K562 (cell line): Measurements from ENCODE around the gene IFT122. TPM values are rescaled to one million over a fixed set of nuclear protein-coding genes. Genes with fewer than 3 reads are reported as not detected.

ENCODE experiments used
- ATAC-seq: fragments of 200-7000 bp; cut with Tn5 transposase; 3 replicates; pipeline ENCODE4 v1.9.1; 2020; ENCODE audit warnings: moderate library complexity
- BruUV-seq: library from RNA; stranded (reverse); fragments of 400-500 nt; replicated peaks from 2 replicates; lab custom pipeline; 2021; lab: Mats Ljungman, UMichigan
- CTCF ChIA-PET: fragments of 300-600 bp; formaldehyde crosslinking; extraction: SDS; loops from one replicate; lab custom pipeline; 2021; ENCODE audit warnings: low intra/inter-chr PET ratio; lab: Yijun Ruan, JAX
- POLR2A ChIA-PET: fragments of 300-600, 350-650 bp; sonication (Branson Sonifier 250); formaldehyde crosslinking; extraction: SDS; loops from one replicate; lab custom pipeline; 2021; ENCODE audit warnings: antibody characterized with exemption, inconsistent platforms; lab: Yijun Ruan, JAX
- DNase-seq, 4 experiments: peaks; one replicate each; pipeline versions ENCODE4 v3.0.0 to v3.0.0-alpha.2; 2011 to 2018; ENCODE audit warnings: low spot score in 3 of 4, mixed read lengths in 3 of 4; ENCODE audit errors: extremely low read depth in 1 of 4
- FAIRE-seq: peaks from 2 replicates; lab custom pipeline; 2011; peaks lifted over from hg19 to GRCh38; lab: Jason Lieb, UNC
- H2AFZ ChIP-seq: 2 replicates; pipeline ENCODE4 v1.6.0; 2011; ENCODE audit warnings: low read depth, low read length, control low read depth, inconsistent platforms
- H3K27ac ChIP-seq: fragments of 200-600 bp; 3 replicates; pipeline ENCODE4 v1.8.0; 2011; ENCODE audit warnings: low read depth, mild to moderate bottlenecking, control low read depth, inconsistent platforms, low read length, moderate library complexity, mixed read lengths; ENCODE audit errors: extremely low read depth
- H3K27me3 ChIP-seq, 2 experiments: fragments of 300-600 bp in 1 of 2; 2 replicates in 1 of 2; 3 replicates in 1 of 2; pipeline versions ENCODE4 v1.6.0 to v1.8.0; 2011; ENCODE audit warnings: inconsistent platforms in 2 of 2, low read length in 2 of 2, mild to moderate bottlenecking in 1 of 2, mixed read lengths in 1 of 2, moderate library complexity in 1 of 2; ENCODE audit not compliant: control insufficient read depth in 2 of 2, insufficient read depth in 2 of 2
- H3K36me3 ChIP-seq: fragments of 300-600 bp; 3 replicates; pipeline ENCODE4 v1.8.0; 2011; ENCODE audit warnings: mild to moderate bottlenecking, low read length, inconsistent platforms; ENCODE audit not compliant: control insufficient read depth, insufficient read depth
- H3K4me1 ChIP-seq, 2 experiments: fragments of 200-600 bp in 1 of 2; replicated peaks in 1 of 2; 2 replicates in 1 of 2; 3 replicates in 1 of 2; pipeline versions ENCODE4 v1.5.1 to v1.8.0; 2011; ENCODE audit warnings: inconsistent platforms in 2 of 2, low read length in 2 of 2, mild to moderate bottlenecking in 1 of 2, mixed read lengths in 1 of 2, moderate library complexity in 1 of 2; ENCODE audit not compliant: control insufficient read depth in 2 of 2, insufficient read depth in 2 of 2
- H3K4me2 ChIP-seq: 2 replicates; pipeline ENCODE4 v1.6.1; 2011; ENCODE audit warnings: low read length, control low read depth, inconsistent platforms, mixed read lengths; ENCODE audit not compliant: insufficient read depth
- H3K4me3 ChIP-seq: fragments of 200-600 bp; sonication (generic), shearing (Covaris generic); 2 replicates; pipeline ENCODE4 v1.5.1; 2016; ENCODE audit warnings: control low read depth, inconsistent platforms
- H3K79me2 ChIP-seq: fragments of 200-600 bp; 3 replicates; pipeline ENCODE4 v1.8.0; 2011; ENCODE audit warnings: low read length, inconsistent platforms; ENCODE audit not compliant: control insufficient read depth, insufficient read depth
- H3K9ac ChIP-seq, 2 experiments: 2 replicates each; pipeline versions ENCODE4 v1.6.0 to v1.6.1; 2011; ENCODE audit warnings: low read depth in 2 of 2, low read length in 2 of 2, control low read depth in 1 of 2, inconsistent platforms in 1 of 2, mild to moderate bottlenecking in 1 of 2, mixed read lengths in 1 of 2; ENCODE audit not compliant: insufficient read depth in 1 of 2
- H3K9me1 ChIP-seq: one replicate; pipeline ENCODE4 v1.6.0; 2011; ENCODE audit warnings: inconsistent platforms, mild to moderate bottlenecking, low read length, moderate library complexity; ENCODE audit not compliant: control insufficient read depth, insufficient read depth
- H3K9me3 ChIP-seq: replicated peaks from 2 replicates; pipeline ENCODE4 v1.5.1; 2011; ENCODE audit warnings: low read depth, low read length, inconsistent platforms; ENCODE audit not compliant: control insufficient read depth, insufficient read depth
- H4K20me1 ChIP-seq: replicated peaks from 2 replicates; pipeline ENCODE4 v1.6.1; 2011; ENCODE audit warnings: low read length, inconsistent platforms, mixed read lengths; ENCODE audit not compliant: control insufficient read depth, insufficient read depth
- ATF1 ChIP-seq, 2 experiments: fragments of 450-650 bp in 1 of 2; IDR thresholded peaks; 2 replicates each; pipeline ENCODE4 v1.6.1; 2016; ENCODE audit warnings: missing compliant biosample characterization in 1 of 2, missing genetic modification characterization in 1 of 2
- BRD4 ChIP-seq: fragments of 200-600 bp; sonication (generic); IDR thresholded peaks from 2 replicates; pipeline ENCODE4 v1.6.1; 2017; ENCODE audit warnings: inconsistent platforms
- ELK3 ChIP-seq: fragments of 450-650 bp; formaldehyde crosslinking; IDR thresholded peaks from 2 replicates; pipeline ENCODE4 v1.4.0; 2020; ENCODE audit warnings: mild to moderate bottlenecking
- FUS ChIP-seq: fragments of 200-400 bp; formaldehyde crosslinking; optimal IDR thresholded peaks from 2 replicates; pipeline ENCODE3; 2017; ENCODE audit warnings: low read depth, low read length
- HDGF ChIP-seq: fragments of 450-650 bp; IDR thresholded peaks from 2 replicates; pipeline ENCODE4 v1.6.1; 2016
- HNRNPLL ChIP-seq: fragments of 200-400 bp; formaldehyde crosslinking; IDR thresholded peaks from 2 replicates; pipeline ENCODE4 v1.6.1; 2017; ENCODE audit warnings: low read length, low read depth, mild to moderate bottlenecking; ENCODE audit not compliant: poor library complexity, severe bottlenecking
- IRF1 ChIP-seq: sonication (generic); formaldehyde crosslinking; IDR thresholded peaks from 2 replicates; pipeline ENCODE4 v1.8.0; 2022; ENCODE audit warnings: missing genetic modification reagents, mild to moderate bottlenecking, borderline replicate concordance
- JUNB ChIP-seq: fragments of 450-650 bp; formaldehyde crosslinking; conservative IDR thresholded peaks from 2 replicates; pipeline ENCODE4 v1.4.0; 2020; ENCODE audit warnings: mild to moderate bottlenecking
- KLF6 ChIP-seq: fragments of 250-450 bp; sonication (Bioruptor Pico); IDR thresholded peaks from 2 replicates; pipeline ENCODE4 v1.4.0; 2020; ENCODE audit warnings: mild to moderate bottlenecking, moderate library complexity, borderline replicate concordance
- MYBL2 ChIP-seq, 2 experiments: fragments of 450-650 bp in 1 of 2; sonication (generic) in 1 of 2; formaldehyde crosslinking in 1 of 2; IDR thresholded peaks; 2 replicates each; pipeline versions ENCODE4 v1.6.1 to v1.8.1; 2017 to 2022; ENCODE audit warnings: borderline replicate concordance in 1 of 2, inconsistent platforms in 1 of 2, low read depth in 1 of 2, mild to moderate bottlenecking in 1 of 2, missing genetic modification reagents in 1 of 2, moderate library complexity in 1 of 2
- TARDBP ChIP-seq: fragments of 450-650 bp; IDR thresholded peaks from 2 replicates; pipeline ENCODE4 v1.6.1; 2016
- TFE3 ChIP-seq: fragments of 450-650 bp; formaldehyde crosslinking; IDR thresholded peaks from 2 replicates; pipeline ENCODE4 v1.4.0; 2020; ENCODE audit warnings: mild to moderate bottlenecking, mixed read lengths
- THAP7 ChIP-seq: fragments of 250-450 bp; sonication (Bioruptor Pico); IDR thresholded peaks from 2 replicates; pipeline ENCODE4 v1.5.0; 2021
- THRAP3 ChIP-seq: fragments of 450-650 bp; IDR thresholded peaks from 2 replicates; pipeline ENCODE4 v1.6.1; 2016; ENCODE audit warnings: mild to moderate bottlenecking, inconsistent platforms, borderline replicate concordance
- ZBTB7A ChIP-seq: IDR thresholded peaks from 2 replicates; pipeline ENCODE4 v1.6.1; 2011; ENCODE audit warnings: low read depth, mild to moderate bottlenecking, low read length, moderate library complexity, borderline replicate concordance; ENCODE audit not compliant: control insufficient read depth
- ZFP1 ChIP-seq: fragments of 450-650 bp; formaldehyde crosslinking; IDR thresholded peaks from 2 replicates; pipeline ENCODE4 v1.4.0; 2020; ENCODE audit warnings: mild to moderate bottlenecking, mixed read lengths
- ZNF431 ChIP-seq: sonication (generic); formaldehyde crosslinking; IDR thresholded peaks from 2 replicates; pipeline ENCODE4 v1.8.0; 2022; ENCODE audit warnings: mild to moderate bottlenecking, missing genetic modification reagents
- ZNF57 ChIP-seq: fragments of 450-650 bp; formaldehyde crosslinking; IDR thresholded peaks from 2 replicates; pipeline ENCODE4 v1.4.0; 2020; ENCODE audit warnings: mild to moderate bottlenecking, moderate library complexity
- ZSCAN29 ChIP-seq: fragments of 450-650 bp; IDR thresholded peaks from 2 replicates; pipeline ENCODE4 v1.6.1; 2017
- WGBS: fragments of 100-300 bp; shearing (Covaris generic); methylation state at CpG from one replicate; pipeline ENCODE4 v1.1.6; 2016; ENCODE audit warnings: low coverage, mixed read lengths; ENCODE audit not compliant: insufficient coverage; ENCODE audit errors: missing lambda C conversion rate; 5-methylcytosine and 5-hydroxymethylcytosine counted together
- in situ Hi-C: fragments of 300-500 bp; cut with MboI; formaldehyde crosslinking; loops from 4 replicates; pipeline ENCODE4 v1.15.0; 2018; ENCODE audit warnings: inconsistent platforms, mixed read lengths
- intact Hi-C: fragments of 100-400 bp; cut with micrococcal nuclease; formaldehyde crosslinking; loops from 2 replicates; pipeline ENCODE4 v1.14.2; 2022
- polyA plus RNA-seq, 8 experiments: library from polyadenylated mRNA; depleted of rRNA in 4 of 8; stranded (reverse) in 5 of 8; unstranded in 3 of 8; fragments of >200 nt; fragmentation: Nextera tagmentation in 2 of 8; fragmentation: Illumina TruSeq in 1 of 8; extraction: Ambion mirVana in 2 of 8; extraction: Trizol in 1 of 8; gene quantifications; 2 replicates each; pipeline versions ENCODE4 v1.2.1 to v1.2.3, GENCODE V29; 2011 to 2014; ENCODE audit warnings: inconsistent platforms in 1 of 8, missing spikeins in 1 of 8
- total RNA-seq, 7 experiments: library from RNA; depleted of rRNA in 6 of 7; stranded (reverse); fragments of >200 nt in 6 of 7; fragmentation: Illumina TruSeq in 2 of 7; extraction: Trizol in 2 of 7; gene quantifications; 2 replicates each; pipeline versions ENCODE4 v1.2.1 to v1.2.3, GENCODE V29; 2011 to 2021; ENCODE audit warnings: low replicate concordance in 1 of 7

IFT122 gene
- total and polyA plus RNA-seq, 9 of the 15 experiments (the other 6 are each of a cell fraction or from before 2014, with no cell fraction given) = 2.4 to 11.5 (median 7.7) TPM

- peak within 1 kb of the TSS; percentile 51 to 90 for H3K9ac ChIP-seq
- no peaks in the 10 kb centered on the region for H3K27me3 ChIP-seq
- WGBS = 5% methylated on average over 20 of the region's 42 CpGs
- peak; percentile 97 for ATAC-seq
- H3K9me1 ChIP-seq = no peaks in the 10 kb centered on the region
- H3K4me3 ChIP-seq = peak within 1 kb of the TSS; percentile 41
- peak within 1 kb of the TSS; percentile 64 for H3K27ac ChIP-seq
- H3K4me2 ChIP-seq = peak within 1 kb of the TSS; percentile 92
- intact Hi-C loops = no loop called here
- in situ Hi-C loops = no loop called here
- POLR2A ChIA-PET = interaction anchor here (0.6 to 6.2 kb wide), 14 partner anchors 9 to 177 kb away, joined by 3 to 67 read pairs (median 5); partner anchors contain the start of genes IFT122 and MBD4
- FAIRE-seq = peak; percentile 95
- H2AFZ ChIP-seq = peak within 1 kb of the TSS; percentile 84
- peaks cover 27 to 35% of the 10 kb centered on the region in 2 experiments; a peak in 4 of 5 replicates for H3K4me1 ChIP-seq
- no TSS peak for BruUV-seq
- CTCF ChIA-PET = no interaction called here
- no peaks in the 10 kb centered on the region for H3K9me3 ChIP-seq
- no peaks in the 10 kb centered on the region for H4K20me1 ChIP-seq
- H3K36me3 ChIP-seq = peaks cover 43% of the 10 kb centered on the region
- DNase-seq = peak; percentile 91 to 95 (median 92)
- H3K79me2 ChIP-seq = no peaks in the 10 kb centered on the region
- TF ChIP-seq ELK3 (no peak), THRAP3 (no peak), ZFP1 (CRISPR knock-in tag) (no peak), ZNF431 (CRISPR knock-in tag) (no peak), MYBL2 (IDR thresholded peaks at IDR 0.05; ENCODE audit: low read depth) (no peak), MYBL2 (CRISPR knock-in tag; IDR thresholded peaks at IDR 0.05; ENCODE audit: borderline replicate concordance) (no peak), HNRNPLL (peak; percentile 9), THAP7 (CRISPR knock-in tag) (no peak), ZNF57 (no peak), TARDBP (no peak), KLF6 (CRISPR knock-in tag) (no peak), ZBTB7A (no peak), TFE3 (CRISPR knock-in tag) (peak; percentile 87), IRF1 (CRISPR knock-in tag) (no peak), ZSCAN29 (no peak), BRD4 (no peak), JUNB (no peak), ATF1 (CRISPR knock-in tag; IDR thresholded peaks at IDR 0.05) (no peak), ATF1 (tag; IDR thresholded peaks at IDR 0.05) (peak; percentile 52), FUS (no peak), HDGF (no peak)
Observed at GRCh38 chr3:129428376-129429079, 11.5 kb upstream of the IFT122 start, which contains the start of gene EFCAB12. EFCAB12 (minus strand) TSS chr3:129428636; CDS start chr3:129428488, 148 bp downstream.
